Ramos (cell line): ENCODE results near the gene MID2.
"Not testable (repeated sequence)": the region's sequence is repeated elsewhere in the genome, so short reads cannot be mapped to it uniquely, and the experiment has no call there.

Experiments used
- in situ Hi-C: fragments of 300-500 bp; cut with MboI; formaldehyde crosslinking; loops from one replicate; pipeline ENCODE4 v1.14.3; 2022; ENCODE audit warnings: low sequenced_read_pairs; ENCODE audit not compliant: unreplicated experiment

MID2 gene

GRCh38 chrX:107836958-107837357, 11.3 kb downstream of the MID2 start:
- in situ Hi-C loops, result no loop called here

- in situ Hi-C loops, result no loop called here
These were observed 15.3 kb downstream of the MID2 start for GRCh38 chrX:107840971-107841370.

DNA sequence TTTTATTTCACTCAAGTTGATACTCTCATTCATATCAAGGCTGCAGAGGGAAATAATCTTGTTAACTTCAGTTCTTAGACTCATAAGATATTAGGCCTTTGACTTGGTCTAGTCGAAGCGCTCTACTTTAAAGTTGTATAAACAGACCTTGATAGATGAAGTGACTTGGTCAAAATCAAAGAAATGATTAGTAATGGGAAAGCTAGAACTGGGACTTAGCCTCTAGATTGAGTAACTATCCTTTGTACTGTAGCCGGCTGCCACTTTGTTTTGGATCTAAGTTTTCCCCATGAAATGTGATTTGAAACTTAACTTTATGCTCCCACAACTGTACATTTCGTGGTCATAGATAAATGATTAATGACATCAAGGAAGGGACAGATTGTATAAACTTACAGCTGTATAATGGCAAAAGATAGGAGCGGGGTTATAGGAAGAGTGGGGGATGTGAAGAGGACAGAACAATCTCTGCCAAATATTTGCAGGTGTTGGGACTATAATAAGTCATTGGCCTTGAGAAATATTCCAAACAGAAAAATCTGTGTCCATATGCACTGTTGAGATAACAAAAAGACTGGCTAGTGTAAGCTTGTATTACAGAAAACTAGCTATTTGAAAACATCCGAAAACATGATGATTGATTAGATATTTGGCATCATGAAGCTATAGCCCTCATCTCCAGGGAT, 17.2 kb downstream of the MID2 start:
- in situ Hi-C loops, result no loop called here

- in situ Hi-C loops, result no loop called here
These were observed 20.0 kb downstream of the MID2 start for GRCh38 chrX:107845625-107846024.

GRCh38 chrX:107848591-107848990, 22.9 kb downstream of the MID2 start:
- in situ Hi-C loops, result no loop called here

GRCh38 chrX:107849747-107850421, 24.2 kb downstream of the MID2 start:
- in situ Hi-C loops, result no loop called here

- in situ Hi-C loops, result no loop called here
These were observed 24.7 kb downstream of the MID2 start for GRCh38 chrX:107850422-107850765.

GRCh38 chrX:107851215-107851614, 25.5 kb downstream of the MID2 start:
- in situ Hi-C loops, result no loop called here

DNA sequence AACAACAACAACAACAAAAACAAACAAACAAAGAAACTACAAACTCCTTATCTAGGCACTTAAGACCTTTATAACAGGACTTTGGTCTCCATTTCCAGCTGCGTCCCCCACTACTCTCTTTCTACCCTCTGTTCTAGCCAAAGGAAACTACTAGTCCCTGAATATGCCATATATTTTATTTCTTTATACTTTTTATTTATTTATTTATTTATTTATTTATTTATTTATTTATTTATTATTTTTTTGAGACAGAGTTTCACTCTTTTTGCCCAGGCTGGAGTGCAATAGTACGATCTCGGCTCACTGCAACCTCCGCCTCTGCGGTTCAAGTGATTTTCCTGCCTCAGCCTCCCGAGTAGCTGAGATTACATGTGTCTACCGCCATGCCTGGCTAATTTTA, 26.0 kb downstream of the MID2 start:
- in situ Hi-C loops, result not testable (repeated sequence)

- in situ Hi-C loops, result no loop called here
These were observed 30.6 kb downstream of the MID2 start for GRCh38 chrX:107856289-107856688.

- in situ Hi-C loops, result not testable (repeated sequence)
These were observed 31.4 kb downstream of the MID2 start for GRCh38 chrX:107857041-107857440.

DNA sequence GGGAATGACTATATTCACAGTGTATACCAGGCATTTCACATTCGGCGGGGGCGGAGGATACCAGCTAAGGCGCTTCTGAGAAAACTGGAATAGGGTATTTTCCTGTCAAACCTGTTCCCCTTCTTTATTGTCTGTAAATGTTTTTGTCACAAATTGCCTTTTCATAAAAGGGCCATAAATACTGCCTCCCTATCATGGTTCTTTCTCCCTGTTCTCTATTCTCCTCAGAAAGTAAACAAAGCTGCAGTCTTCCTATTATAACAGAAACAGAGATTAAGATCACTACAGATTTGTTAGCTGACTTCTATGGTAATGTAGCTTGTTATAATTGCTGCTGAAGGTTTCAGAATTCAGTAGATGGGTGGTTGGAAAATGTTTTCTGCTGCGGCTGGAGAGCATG, 32.2 kb downstream of the MID2 start:
- in situ Hi-C loops, result no loop called here

GRCh38 chrX:107861056-107861455, 35.4 kb downstream of the MID2 start:
- in situ Hi-C loops, result no loop called here

DNA sequence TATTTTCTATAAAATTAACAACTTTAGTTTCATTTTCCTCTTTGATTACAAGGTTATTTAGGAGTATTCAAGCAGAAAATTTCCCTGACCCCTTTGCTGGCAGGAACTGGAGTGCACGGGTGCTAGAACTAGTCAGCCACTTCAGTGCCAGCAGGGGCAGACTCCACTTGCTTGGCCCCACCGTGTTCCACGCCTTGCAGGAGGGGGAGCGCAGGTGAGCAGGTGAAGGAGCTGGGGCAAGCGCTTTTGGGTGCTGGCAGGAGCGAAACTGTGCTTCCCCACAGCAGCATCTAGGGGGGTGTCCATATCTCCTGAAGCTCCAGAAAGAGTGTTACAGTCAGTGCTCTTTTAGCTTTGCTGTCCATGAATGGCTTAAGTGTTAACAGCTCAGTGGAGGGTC, 45.5 kb downstream of the MID2 start:
- in situ Hi-C loops, result no loop called here

GRCh38 chrX:107878106-107878505, 52.4 kb downstream of the MID2 start:
- in situ Hi-C loops, result loop anchor here (25.0 kb wide), 1 partner anchor 216 kb away; no protein-coding TSS in a partner anchor

- in situ Hi-C loops, result loop anchor here (25.0 kb wide), 1 partner anchor 218 kb away; no protein-coding TSS in a partner anchor
These were observed 54.5 kb downstream of the MID2 start for GRCh38 chrX:107880054-107880610.

DNA sequence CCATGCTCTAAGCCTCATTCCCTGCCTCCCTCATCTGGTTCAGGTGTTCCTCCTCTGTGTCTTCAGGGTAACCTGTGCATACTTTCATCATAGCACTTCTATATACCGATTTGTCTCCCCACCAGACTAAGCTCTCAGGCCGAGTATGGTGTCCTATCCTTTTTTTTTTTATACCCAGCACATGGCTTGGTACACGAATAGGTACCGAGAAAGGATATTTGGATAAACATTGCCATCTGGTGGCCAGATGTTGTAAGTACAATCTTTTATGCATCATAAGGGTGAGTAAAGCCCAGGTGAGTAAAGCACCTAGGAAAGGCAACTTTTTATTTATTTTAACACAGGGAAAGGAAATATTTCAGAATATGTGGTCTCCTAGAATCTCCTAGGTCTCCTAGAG, 68.4 kb downstream of the MID2 start:
- in situ Hi-C loops, result loop anchor here (25.0 kb wide), 1 partner anchor 232 kb away; no protein-coding TSS in a partner anchor

DNA sequence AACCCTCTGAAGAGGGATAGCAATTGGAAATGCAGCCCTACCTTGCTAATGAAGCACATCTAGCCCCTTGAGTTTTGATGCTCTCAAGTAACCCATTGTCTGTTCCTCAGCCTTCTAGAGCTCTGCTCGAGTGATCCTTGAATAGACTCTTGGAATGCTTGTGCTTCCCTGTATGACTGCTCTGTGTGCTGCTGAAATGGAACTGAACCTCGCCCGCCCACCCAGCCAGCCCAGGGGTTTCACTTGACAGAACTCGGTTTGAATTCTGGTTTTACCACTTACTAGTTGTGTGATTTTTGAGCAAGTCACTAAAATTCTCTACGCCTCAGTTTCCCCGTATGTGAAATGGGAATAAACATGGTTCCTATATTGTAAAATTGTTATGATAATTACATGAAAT, 77.1 kb downstream of the MID2 start:
- in situ Hi-C loops, result no loop called here

- in situ Hi-C loops, result no loop called here
These were observed 79.7 kb downstream of the MID2 start for GRCh38 chrX:107905366-107905765.

- in situ Hi-C loops, result no loop called here
These were observed 98.6 kb downstream of the MID2 start for GRCh38 chrX:107924136-107924746.

DNA sequence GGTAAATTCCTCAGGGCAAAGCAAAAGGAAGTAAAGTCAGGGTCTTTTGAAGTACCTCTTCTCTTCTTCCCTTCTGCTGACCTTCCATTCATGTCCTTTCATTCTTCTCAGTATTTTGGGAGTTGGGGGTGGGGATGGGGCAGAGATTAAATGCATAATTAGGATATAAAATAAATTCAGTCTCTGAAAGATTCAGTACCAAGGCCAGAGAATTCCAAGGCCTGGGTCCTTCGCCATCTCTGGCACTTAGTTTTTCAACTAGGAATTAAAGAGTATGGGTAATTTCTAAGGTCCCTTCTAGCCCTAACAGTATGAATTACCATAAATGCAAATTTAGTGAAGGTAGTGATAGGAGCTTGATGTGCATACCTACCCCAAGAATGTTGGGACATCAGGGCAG, 108.6 kb downstream of the MID2 start:
- in situ Hi-C loops, result no loop called here
